ENCODE data around the gene GRK2. TPM values are rescaled to one million over a fixed set of nuclear protein-coding genes. Genes with fewer than 3 reads are reported as not detected.

GRK2 gene
- total RNA-seq, 2 experiments from 2014 or later = 303 to 305 TPM

GRCh38 chr11:67277231-67277961 lies 11.1 kb downstream of the GRK2 start:
- intact Hi-C loops (cut with micrococcal nuclease) = no loop called here
- no peak for TF ChIP-seq CTCF (IDR thresholded peaks at IDR 0.05)
- no peaks in the 10 kb centered on the region for H3K27me3 Mint-ChIP-seq
- peak; percentile 85 for ATAC-seq
- no peaks in the 10 kb centered on the region for H3K9me3 Mint-ChIP-seq
- H3K4me1 Mint-ChIP-seq (ENCODE audit: low read depth) = peaks cover 53% of the 10 kb centered on the region
- ChIA-PET POLR2A (interaction anchor here (0.6 to 19.8 kb wide), 12 partner anchors 8 to 207 kb away, joined by 3 to 308 read pairs (median 4); partner anchors contain the start of genes ANKRD13D, CLCF1, GRK2 and SSH3), CTCF (interaction anchor here (0.9 to 3.9 kb wide), 11 partner anchors 10 to 105 kb away, joined by 3 to 21 read pairs (median 4); partner anchors contain the start of genes ANKRD13D, CLCF1 and GRK2)
- H3K36me3 Mint-ChIP-seq (ENCODE audit: low read depth) = peaks cover 67% of the 10 kb centered on the region
- DNase-seq = peak; percentile 96
- peak overlapping the region; percentile 71 for H3K4me3 Mint-ChIP-seq
- peak overlapping the region; percentile 97 for H3K27ac Mint-ChIP-seq

GRCh38 chr11:67278135-67278938 lies 12.1 kb downstream of the GRK2 start:
- POLR2A ChIA-PET = interaction anchor here (0.8 to 19.8 kb wide), 9 partner anchors 9 to 206 kb away, joined by 3 to 308 read pairs (median 6); partner anchors contain the start of genes ANKRD13D, GRK2 and SSH3
- H3K9me3 Mint-ChIP-seq = no peaks in the 10 kb centered on the region
- ATAC-seq (no peak), DNase-seq (no peak)
- H3K36me3 Mint-ChIP-seq (ENCODE audit: low read depth) = peaks cover 68% of the 10 kb centered on the region
- peaks cover 47% of the 10 kb centered on the region for H3K4me1 Mint-ChIP-seq (ENCODE audit: low read depth)
- peak overlapping the region; percentile 71 for H3K4me3 Mint-ChIP-seq
- no peaks in the 10 kb centered on the region for H3K27me3 Mint-ChIP-seq
- TF ChIP-seq CTCF (IDR thresholded peaks at IDR 0.05) = no peak
- CTCF ChIA-PET = interaction anchor here (0.9 to 3.9 kb wide), 12 partner anchors 9 to 104 kb away, joined by 3 to 21 read pairs (median 4); partner anchors contain the start of genes ANKRD13D, CLCF1 and GRK2
- intact Hi-C loops (cut with micrococcal nuclease) = no loop called here
- H3K27ac Mint-ChIP-seq = peak overlapping the region; percentile 97

GRCh38 chr11:67278939-67279588 lies 12.8 kb downstream of the GRK2 start:
- peaks cover 70% of the 10 kb centered on the region for H3K36me3 Mint-ChIP-seq (ENCODE audit: low read depth)
- DNase-seq = no peak
- TF ChIP-seq CTCF (IDR thresholded peaks at IDR 0.05) = no peak
- H3K27me3 Mint-ChIP-seq = no peaks in the 10 kb centered on the region
- no peaks in the 10 kb centered on the region for H3K9me3 Mint-ChIP-seq
- peak overlapping the region; percentile 71 for H3K4me3 Mint-ChIP-seq
- intact Hi-C loops (cut with micrococcal nuclease) = no loop called here
- peaks cover 42% of the 10 kb centered on the region for H3K4me1 Mint-ChIP-seq (ENCODE audit: low read depth)
- POLR2A ChIA-PET = interaction anchor here (0.8 to 19.8 kb wide), 6 partner anchors 9 to 1564 kb away, joined by 3 to 308 read pairs (median 12); partner anchors contain the start of genes ANKRD13D and GRK2
- no peak for ATAC-seq
- H3K27ac Mint-ChIP-seq = peak overlapping the region; percentile 97
- CTCF ChIA-PET = interaction anchor here (1.0 to 2.3 kb wide), 4 partner anchors 11 to 39 kb away, joined by 3 to 13 read pairs (median 5); partner anchors contain the start of gene GRK2

GRCh38 chr11:67279589-67280340 lies 13.5 kb downstream of the GRK2 start:
- intact Hi-C loops (cut with micrococcal nuclease) = no loop called here
- no peak overlapping the region for H3K4me3 Mint-ChIP-seq
- H3K4me1 Mint-ChIP-seq (ENCODE audit: low read depth) = peaks cover 38% of the 10 kb centered on the region
- no peak for DNase-seq
- ChIA-PET CTCF (interaction anchor here (1.1 to 1.9 kb wide), 2 partner anchors 18 to 34 kb away, joined by 3 to 7 read pairs; no protein-coding TSS in a partner anchor), POLR2A (interaction anchor here (0.8 to 19.8 kb wide), 5 partner anchors 10 to 1565 kb away, joined by 3 to 308 read pairs (median 3); partner anchors contain the start of genes ANKRD13D and GRK2)
- no peaks in the 10 kb centered on the region for H3K27me3 Mint-ChIP-seq
- no peak for TF ChIP-seq CTCF (IDR thresholded peaks at IDR 0.05)
- no peak for ATAC-seq
- H3K9me3 Mint-ChIP-seq = no peaks in the 10 kb centered on the region
- peaks cover 64% of the 10 kb centered on the region for H3K36me3 Mint-ChIP-seq (ENCODE audit: low read depth)
- H3K27ac Mint-ChIP-seq = peak overlapping the region; percentile 97

Measured in activated CD8-positive, alpha-beta T cell treated with anti-CD3 and anti-CD28 coated beads for 36 hours (primary cell).